HCT116 (cell line): ENCODE data around the gene DNAJA4. TPM values are rescaled to one million over a fixed set of nuclear protein-coding genes. Genes with fewer than 3 reads are reported as not detected.

Experiments used
- ATAC-seq: fragments of 200-7000 bp; cut with Tn5 transposase; 2 replicates; pipeline ENCODE4 v1.9.1; 2020; ENCODE audit warnings: mild to moderate bottlenecking, moderate library complexity
- BruUV-seq: library from RNA; stranded (reverse); fragments of 400-500 nt; replicated peaks from 2 replicates; lab custom pipeline; 2021; lab: Mats Ljungman, UMichigan
- CTCF ChIA-PET: fragments of 300-600 bp; sonication (Branson Sonifier 250); formaldehyde crosslinking; loops from one replicate; lab custom pipeline; 2021; ENCODE audit warnings: antibody characterized with exemption; lab: Charles Lee
- POLR2A ChIA-PET: fragments of 300-600, 350-600 bp; sonication (Branson Sonifier 250); formaldehyde crosslinking; loops from one replicate; lab custom pipeline; 2021; ENCODE audit warnings: antibody characterized with exemption; lab: Charles Lee
- RAD21 ChIA-PET, 2 experiments: fragments of 300-600 bp; sonication (Branson Sonifier 250); formaldehyde crosslinking; loops; one replicate each; lab custom pipeline; 2023; ENCODE audit warnings: low total read pairs in 2 of 2; ENCODE audit not compliant: uncharacterized antibody in 2 of 2, unreplicated experiment in 2 of 2, low non-redundant PET in 1 of 2; lab: Charles Lee
- DNase-seq: peaks from one replicate; pipeline ENCODE4 v3.0.0-alpha.2; 2010; ENCODE audit warnings: low read depth, low spot score
- H2AFZ ChIP-seq: fragments of 200-600 bp; shearing (Covaris generic), sonication (generic); 2 replicates; pipeline ENCODE4 v1.6.1; 2017; ENCODE audit warnings: low read depth, mixed run types, mixed read lengths, antibody characterized with exemption, low read length; ENCODE audit not compliant: poor library complexity, severe bottlenecking
- H3K27ac ChIP-seq: 2 replicates; pipeline ENCODE4 v1.5.1; 2012; ENCODE audit warnings: low read depth, low read length
- H3K27me3 ChIP-seq: fragments of 200-600 bp; sonication (generic); 2 replicates; pipeline ENCODE4 v1.6.1; 2016; ENCODE audit warnings: mixed run types, low read length, mixed read lengths; ENCODE audit not compliant: insufficient read depth
- H3K36me3 ChIP-seq, 2 experiments: fragments of 200-500 bp in 1 of 2; fragments of 200-600 bp in 1 of 2; sonication (Bioruptor generic) in 1 of 2; sonication (generic) in 1 of 2; 2 replicates each; pipeline versions ENCODE4 v1.5.1 to v1.6.1; 2014 to 2016; ENCODE audit warnings: low read length in 2 of 2, inconsistent platforms in 1 of 2, mixed read lengths in 1 of 2, mixed run types in 1 of 2; ENCODE audit not compliant: insufficient read depth in 2 of 2, control insufficient read depth in 1 of 2
- H3K4me1 ChIP-seq, 2 experiments: fragments of 200-600 bp in 1 of 2; sonication (generic) in 1 of 2; 2 replicates each; pipeline versions ENCODE4 v1.5.1 to v1.6.1; 2012 to 2017; ENCODE audit warnings: low read length in 2 of 2, inconsistent platforms in 1 of 2, mild to moderate bottlenecking in 1 of 2, mixed read lengths in 1 of 2, mixed run types in 1 of 2, moderate library complexity in 1 of 2; ENCODE audit not compliant: insufficient read depth in 2 of 2, control insufficient read depth in 1 of 2
- H3K4me2 ChIP-seq: fragments of 200-600 bp; sonication (generic); 2 replicates; pipeline ENCODE4 v1.6.1; 2017; ENCODE audit warnings: mixed run types, low read length, mixed read lengths
- H3K4me3 ChIP-seq, 2 experiments: fragments of 200-600 bp in 1 of 2; sonication (generic) in 1 of 2; replicated peaks in 1 of 2; 2 replicates each; pipeline ENCODE4 v1.5.1; 2011 to 2016; ENCODE audit warnings: low read length in 2 of 2, control low read depth in 1 of 2, low read depth in 1 of 2, mild to moderate bottlenecking in 1 of 2, mixed read lengths in 1 of 2, mixed run types in 1 of 2
- H3K79me2 ChIP-seq: fragments of 200-600 bp; sonication (generic); 2 replicates; pipeline ENCODE4 v1.6.1; 2017; ENCODE audit warnings: mild to moderate bottlenecking, mixed run types, low read length, moderate library complexity, mixed read lengths; ENCODE audit not compliant: insufficient read depth
- H3K9ac ChIP-seq: fragments of 200-600 bp; sonication (generic); 2 replicates; pipeline ENCODE4 v1.6.1; 2016; ENCODE audit warnings: low read length, mixed read lengths
- H3K9me2 ChIP-seq: fragments of 200-600 bp; sonication (generic), shearing (Covaris generic); 2 replicates; pipeline ENCODE4 v1.6.1; 2017; ENCODE audit warnings: mixed run types, mild to moderate bottlenecking, moderate library complexity; ENCODE audit not compliant: insufficient read depth
- H3K9me3 ChIP-seq, 2 experiments: fragments of 200-500 bp in 1 of 2; fragments of 200-600 bp in 1 of 2; sonication (Bioruptor generic) in 1 of 2; sonication (generic) in 1 of 2; 2 replicates each; pipeline ENCODE4 v1.6.1; 2014 to 2017; ENCODE audit warnings: low read length in 2 of 2, mixed read lengths in 2 of 2, inconsistent platforms in 1 of 2, low read depth in 1 of 2, mild to moderate bottlenecking in 1 of 2, mixed run types in 1 of 2, moderate library complexity in 1 of 2; ENCODE audit not compliant: control insufficient read depth in 1 of 2, insufficient read depth in 1 of 2
- H4K20me1 ChIP-seq: fragments of 200-600 bp; sonication (generic), shearing (Covaris generic); 2 replicates; pipeline ENCODE4 v1.6.1; 2017; ENCODE audit warnings: mixed run types, mild to moderate bottlenecking, moderate library complexity; ENCODE audit not compliant: insufficient read depth
- ATF3 ChIP-seq: IDR thresholded peaks from 2 replicates; pipeline ENCODE4 v1.6.1; 2012
- CTCF ChIP-seq, 3 experiments: fragments of 200-600 bp in 1 of 3; sonication (generic) in 1 of 3; IDR thresholded peaks in 2 of 3; conservative IDR thresholded peaks in 1 of 3; 2 replicates each; pipeline ENCODE4 v1.5.1; 2012 to 2017; ENCODE audit warnings: low read depth in 2 of 3, low read length in 2 of 3, antibody characterized with exemption in 1 of 3, borderline replicate concordance in 1 of 3, control low read depth in 1 of 3, mild to moderate bottlenecking in 1 of 3, mixed read lengths in 1 of 3, mixed run types in 1 of 3, moderate library complexity in 1 of 3; ENCODE audit not compliant: insufficient read depth in 1 of 3
- EGR1 ChIP-seq: IDR thresholded peaks from 2 replicates; pipeline ENCODE4 v1.6.1; 2012; ENCODE audit warnings: low read depth
- ELF1 ChIP-seq: IDR thresholded peaks from 2 replicates; pipeline ENCODE4 v1.6.1; 2012; ENCODE audit warnings: low read depth, borderline replicate concordance
- EZH2 ChIP-seq: fragments of 200-600 bp; sonication (generic); IDR thresholded peaks from 2 replicates; pipeline ENCODE4 v1.6.1; 2017; ENCODE audit warnings: antibody characterized with exemption, mixed run types
- EZH2phosphoT487 ChIP-seq: fragments of 200-600 bp; IDR thresholded peaks from 2 replicates; pipeline ENCODE4 v1.6.1; 2018; ENCODE audit warnings: antibody characterized with exemption, borderline replicate concordance
- FOSL1 ChIP-seq: IDR thresholded peaks from 2 replicates; pipeline ENCODE4 v1.6.1; 2012; ENCODE audit warnings: low read depth
- JUND ChIP-seq: IDR thresholded peaks from 2 replicates; pipeline ENCODE4 v1.6.1; 2012
- POLR2A ChIP-seq: IDR thresholded peaks from 2 replicates; pipeline ENCODE4 v1.7.0; 2011; ENCODE audit warnings: borderline replicate concordance; ENCODE audit not compliant: insufficient read depth, insufficient read length; ENCODE audit errors: extremely low read depth
- POLR2AphosphoS5 ChIP-seq: IDR thresholded peaks from 2 replicates; pipeline ENCODE4 v1.6.1; 2011; ENCODE audit warnings: mild to moderate bottlenecking, low read depth, low read length, moderate library complexity
- REST ChIP-seq: IDR thresholded peaks from 2 replicates; pipeline ENCODE4 v1.6.1; 2012; ENCODE audit warnings: low read depth
- YY1 ChIP-seq: IDR thresholded peaks from 2 replicates; pipeline ENCODE4 v1.6.1; 2011; ENCODE audit warnings: low read length, low read depth, moderate library complexity, mild to moderate bottlenecking; ENCODE audit not compliant: insufficient replicate concordance; ENCODE audit errors: extremely low read depth
- ZBTB33 ChIP-seq: IDR thresholded peaks from 2 replicates; pipeline ENCODE4 v1.6.1; 2011; ENCODE audit warnings: mild to moderate bottlenecking, low read length, moderate library complexity; ENCODE audit not compliant: insufficient replicate concordance; ENCODE audit errors: extremely low read depth
- ZFX ChIP-seq: fragments of 450-650 bp; IDR thresholded peaks from 2 replicates; pipeline ENCODE4 v1.6.1; 2017
- ZNF274 ChIP-seq: fragments of 200-500 bp; sonication (Bioruptor generic); IDR thresholded peaks from 2 replicates; pipeline ENCODE4 v1.6.1; 2014; ENCODE audit warnings: mild to moderate bottlenecking, low read depth, low read length, inconsistent platforms
- intact Hi-C: fragments of 100-400 bp; cut with micrococcal nuclease; formaldehyde crosslinking; loops from 2 replicates; pipeline ENCODE4 v1.10.0; 2022
- total RNA-seq: library from RNA; stranded (reverse); gene quantifications from one replicate; pipeline ENCODE4 v1.2.1, GENCODE V29; 2021; ENCODE audit not compliant: unreplicated experiment

The DNAJA4 gene
- total RNA-seq, 1 experiment from 2014 or later = 66.6 TPM

- TF ChIP-seq ELF1 (no peak), ZNF274 (no peak), CTCF (IDR thresholded peaks at IDR 0.05 in 2 of 3, conservative IDR thresholded peaks at IDR 0.05 in 1 of 3; ENCODE audit: borderline replicate concordance in 1 of 3, insufficient read depth in 1 of 3, low read depth in 2 of 3, low read length in 2 of 3) (no peak), YY1 (no peak)
Measured at GRCh38 chr15:78223396-78224022, 40.9 kb upstream of the DNAJA4 start (continued).

GRCh38 chr15:78224023-78224411 lies 40.3 kb upstream of the DNAJA4 start:
- DNase-seq (no peak), ATAC-seq (no peak)

More at GRCh38 chr15:78224023-78224411, 40.3 kb upstream of the DNAJA4 start:
- H2AFZ ChIP-seq = no peak overlapping the region
- H3K4me3 ChIP-seq = no peak overlapping the region
- ChIA-PET POLR2A (interaction anchor here (1.2 kb wide), 1 partner anchor 28 kb away, joined by 3 read pairs; no protein-coding TSS in a partner anchor), RAD21 (no interaction called here), CTCF (no interaction called here)
- no peaks in the 10 kb centered on the region for H4K20me1 ChIP-seq
- H3K9ac ChIP-seq = no peak overlapping the region
- H3K36me3 ChIP-seq = no peaks in the 10 kb centered on the region
- intact Hi-C loops = no loop called here
- no peak overlapping the region for H3K27ac ChIP-seq
- H3K4me1 ChIP-seq = peaks cover 0 to 9% of the 10 kb centered on the region in 2 experiments; a peak in 3 of 4 replicates
- no peaks in the 10 kb centered on the region for H3K27me3 ChIP-seq
- H3K9me3 ChIP-seq = no peaks in the 10 kb centered on the region
- H3K9me2 ChIP-seq = no peaks in the 10 kb centered on the region
- BruUV-seq = no TSS peak
- no peak overlapping the region for H3K4me2 ChIP-seq
- no peaks in the 10 kb centered on the region for H3K79me2 ChIP-seq
- TF ChIP-seq EGR1 (no peak), JUND (no peak), POLR2A (no peak), EZH2phosphoT487 (no peak), ZNF274 (no peak), POLR2AphosphoS5 (no peak), ZBTB33 (no peak), EZH2 (no peak), YY1 (no peak), ZFX (no peak), REST (no peak), ATF3 (no peak), FOSL1 (no peak)
- TF ChIP-seq, all 23 proteins: peak for 0
